Ovary (tissue), 3 donors: ENCODE results near the gene RAI14.

Experiments
- CTCF ChIP-seq, 3 donors: fragments of 450-650 bp in 2 of 3; fragments of 200-600 bp in 1 of 3; IDR thresholded peaks; one replicate each; pipeline versions ENCODE4 v1.5.1 to v1.8.0; 2016 to 2022; ENCODE audit warnings: antibody characterized with exemption in 3 of 3, mild to moderate bottlenecking in 1 of 3
- EP300 ChIP-seq: sonication (generic); formaldehyde crosslinking; IDR thresholded peaks from one replicate; pipeline ENCODE4 v1.6.1; 2017; ENCODE audit warnings: antibody characterized with exemption
- POLR2A ChIP-seq: fragments of 450-650 bp; IDR thresholded peaks from one replicate; pipeline ENCODE4 v1.6.1; 2017; ENCODE audit warnings: antibody characterized with exemption, mild to moderate bottlenecking, moderate library complexity
- donor health status: DM: no; HTN: no; CAD: no.

- TF ChIP-seq CTCF (IDR thresholded peaks at IDR 0.05) (no peak), POLR2A (no peak), EP300 (no peak)
These were observed 10.4 kb downstream of the RAI14 start for GRCh38 chr5:34666392-34667080.
